GM12892 (cell line): ENCODE measurements around the gene MFSD1.

Experiments used
- DNase-seq: peaks from one replicate; pipeline ENCODE4 v3.0.0; 2011; ENCODE audit not compliant: insufficient read length
- FAIRE-seq: peaks from 2 replicates; lab custom pipeline; 2011; peaks lifted over from hg19 to GRCh38; lab: Jason Lieb, UNC
- POLR2A ChIP-seq: IDR thresholded peaks from 2 replicates; pipeline ENCODE4 v1.6.1; 2011; ENCODE audit warnings: low read depth, low read length, control low read depth
- POLR2AphosphoS5 ChIP-seq: IDR thresholded peaks from 2 replicates; pipeline ENCODE4 v1.6.1; 2011; ENCODE audit warnings: low read depth, low read length, control low read depth
- TAF1 ChIP-seq: IDR thresholded peaks from 2 replicates; pipeline ENCODE4 v1.6.1; 2011; ENCODE audit warnings: low read depth, mild to moderate bottlenecking, control low read depth, low read length, borderline replicate concordance

MFSD1 gene

GRCh38 chr3:158859362-158859761, 57.5 kb downstream of the MFSD1 start:
- TF ChIP-seq TAF1, result no peak
- TF ChIP-seq POLR2A, result no peak
- TF ChIP-seq POLR2AphosphoS5, result no peak
- no peak for FAIRE-seq

GRCh38 chr3:158863247-158863646, 61.4 kb downstream of the MFSD1 start:
- TF ChIP-seq POLR2AphosphoS5, result no peak
- no peak for TF ChIP-seq POLR2A
- TF ChIP-seq TAF1, result no peak
- no peak for FAIRE-seq
- DNase-seq, result no peak

More at GRCh38 chr3:158859362-158859761, 57.5 kb downstream of the MFSD1 start:
- no peak for DNase-seq

- no peak for DNase-seq
- no peak for FAIRE-seq
- TF ChIP-seq TAF1 (no peak), POLR2A (no peak), POLR2AphosphoS5 (no peak)
Measured at GRCh38 chr3:158864492-158864891, 62.6 kb downstream of the MFSD1 start.

DNA sequence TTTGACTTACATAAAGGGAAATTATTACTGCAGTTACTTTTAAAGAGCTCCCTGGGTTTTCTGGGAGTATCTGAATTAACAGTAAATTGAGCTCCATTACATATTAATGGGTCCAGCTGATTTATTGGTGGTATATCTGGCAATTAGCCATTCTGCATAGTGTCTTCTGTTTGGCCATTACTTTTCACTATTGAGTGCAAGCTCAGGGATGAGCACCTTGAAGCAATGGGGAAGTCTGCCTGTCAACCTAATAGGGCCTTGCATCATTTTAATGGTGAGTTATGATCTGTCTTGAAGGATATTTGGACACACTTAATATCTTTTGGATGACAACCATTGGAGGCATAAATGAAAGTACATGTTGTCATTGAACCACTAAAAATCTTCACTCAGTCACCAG, 73.8 kb downstream of the MFSD1 start:
- TF ChIP-seq POLR2A (no peak), TAF1 (no peak), POLR2AphosphoS5 (no peak)
- DNase-seq (no peak), FAIRE-seq (no peak)
